GM19238 (cell line): ENCODE measurements around the gene CDC42EP4.

ENCODE experiments used
- DNase-seq: peaks from one replicate; pipeline ENCODE4 v3.0.0; 2011; ENCODE audit warnings: low spot score; ENCODE audit not compliant: insufficient read length

Gene CDC42EP4

GRCh38 chr17:73311781-73312641 lies at the start of gene CDC42EP4:
TSS of gene CDC42EP4 (minus strand) at chr17:73312001. CDS start at chr17:73286500, 25,501 bp downstream.
- DNase-seq: peak; percentile 85

- no peak for DNase-seq
These were observed 49.4 kb upstream of the CDC42EP4 start for GRCh38 chr17:73360961-73361761.

- DNase-seq: no peak
These were observed 48.2 kb upstream of the CDC42EP4 start for GRCh38 chr17:73359987-73360410.

- no peak for DNase-seq
These were observed 47.6 kb upstream of the CDC42EP4 start for GRCh38 chr17:73359352-73359751.

- DNase-seq: no peak
These were observed 46.9 kb upstream of the CDC42EP4 start for GRCh38 chr17:73358668-73359067.

GRCh38 chr17:73357981-73358380 lies 46.2 kb upstream of the CDC42EP4 start:
- DNase-seq: no peak

GRCh38 chr17:73357318-73357717 lies 45.5 kb upstream of the CDC42EP4 start:
- DNase-seq: no peak

GRCh38 chr17:73356561-73357170 lies 44.9 kb upstream of the CDC42EP4 start:
- DNase-seq: no peak

- no peak for DNase-seq
These were observed 42.9 kb upstream of the CDC42EP4 start for GRCh38 chr17:73354423-73355284.

GRCh38 chr17:73352261-73352660 lies 40.5 kb upstream of the CDC42EP4 start:
- DNase-seq: no peak

GRCh38 chr17:73351764-73352163 lies 40.0 kb upstream of the CDC42EP4 start:
- DNase-seq: no peak

GRCh38 chr17:73350864-73351263 lies 39.1 kb upstream of the CDC42EP4 start:
- no peak for DNase-seq

- DNase-seq: no peak
These were observed 37.8 kb upstream of the CDC42EP4 start for GRCh38 chr17:73349647-73350046.

GRCh38 chr17:73349138-73349537 lies 37.3 kb upstream of the CDC42EP4 start:
- DNase-seq: no peak

- DNase-seq: no peak
These were observed 37.0 kb upstream of the CDC42EP4 start for GRCh38 chr17:73348829-73349095.

- DNase-seq: no peak
These were observed 36.4 kb upstream of the CDC42EP4 start for GRCh38 chr17:73348018-73348828.

GRCh38 chr17:73347351-73347750 lies 35.5 kb upstream of the CDC42EP4 start:
- DNase-seq: no peak

- no peak for DNase-seq
These were observed 34.8 kb upstream of the CDC42EP4 start for GRCh38 chr17:73346501-73347162.

GRCh38 chr17:73343739-73344454 lies 32.1 kb upstream of the CDC42EP4 start:
- no peak for DNase-seq
